ENCODE results near the gene XBP1.

Gene XBP1

GRCh38 chr22:28792491-28793383 lies 7.6 kb downstream of the XBP1 start:
- peaks cover 13% of the 10 kb centered on the region for H3K36me3 ChIP-seq (ENCODE audit: control insufficient read depth, insufficient read depth, low read length)
- no peak for TF ChIP-seq CTCF (IDR thresholded peaks at IDR 0.05; ENCODE audit: insufficient read depth, low read length, poor library complexity, severe bottlenecking)
- no peak overlapping the region; the same call in 1 of the 2 replicates for H3K4me3 ChIP-seq (replicated peaks; ENCODE audit: low read depth, low read length)
- DNase-seq (ENCODE audit: extremely low read depth, insufficient read length) = no peak
- H3K27me3 ChIP-seq (replicated peaks; ENCODE audit: control insufficient read depth, insufficient read depth, low read length) = no peaks in the 10 kb centered on the region

GRCh38 chr22:28791841-28792490 lies 8.4 kb downstream of the XBP1 start:
- TF ChIP-seq CTCF (IDR thresholded peaks at IDR 0.05; ENCODE audit: insufficient read depth, low read length, poor library complexity, severe bottlenecking) = no peak
- Histone ChIP-seq H3K4me3 (replicated peaks; ENCODE audit: low read depth, low read length) (no peak overlapping the region; the same call in 1 of the 2 replicates), H3K36me3 (ENCODE audit: control insufficient read depth, insufficient read depth, low read length) (peaks cover 12% of the 10 kb centered on the region), H3K27me3 (replicated peaks; ENCODE audit: control insufficient read depth, insufficient read depth, low read length) (no peaks in the 10 kb centered on the region)
- DNase-seq (ENCODE audit: extremely low read depth, insufficient read length) = peak; percentile 76

- no peak for TF ChIP-seq CTCF (IDR thresholded peaks at IDR 0.05; ENCODE audit: insufficient read depth, low read length, poor library complexity, severe bottlenecking)
- DNase-seq (ENCODE audit: extremely low read depth, insufficient read length) = no peak
- no peaks in the 10 kb centered on the region for H3K27me3 ChIP-seq (replicated peaks; ENCODE audit: control insufficient read depth, insufficient read depth, low read length)
- H3K4me3 ChIP-seq (replicated peaks; ENCODE audit: low read depth, low read length) = no peak overlapping the region
- peaks cover 9% of the 10 kb centered on the region for H3K36me3 ChIP-seq (ENCODE audit: control insufficient read depth, insufficient read depth, low read length)
Observed at GRCh38 chr22:28791124-28791523, 9.2 kb downstream of the XBP1 start.

GRCh38 chr22:28788601-28789000 lies 11.8 kb downstream of the XBP1 start:
- DNase-seq (ENCODE audit: extremely low read depth, insufficient read length) = no peak
- Histone ChIP-seq H3K27me3 (replicated peaks; ENCODE audit: control insufficient read depth, insufficient read depth, low read length) (no peaks in the 10 kb centered on the region), H3K36me3 (ENCODE audit: control insufficient read depth, insufficient read depth, low read length) (peaks cover 4% of the 10 kb centered on the region), H3K4me3 (replicated peaks; ENCODE audit: low read depth, low read length) (no peak overlapping the region)
- TF ChIP-seq CTCF (IDR thresholded peaks at IDR 0.05; ENCODE audit: insufficient read depth, low read length, poor library complexity, severe bottlenecking) = no peak

GRCh38 chr22:28783786-28784671 lies 16.3 kb downstream of the XBP1 start:
- no peaks in the 10 kb centered on the region for H3K27me3 ChIP-seq (replicated peaks; ENCODE audit: control insufficient read depth, insufficient read depth, low read length)
- H3K36me3 ChIP-seq (ENCODE audit: control insufficient read depth, insufficient read depth, low read length) = peaks cover 10% of the 10 kb centered on the region
- no peak for DNase-seq (ENCODE audit: extremely low read depth, insufficient read length)
- H3K4me3 ChIP-seq (replicated peaks; ENCODE audit: low read depth, low read length) = no peak overlapping the region
- TF ChIP-seq CTCF (IDR thresholded peaks at IDR 0.05; ENCODE audit: insufficient read depth, low read length, poor library complexity, severe bottlenecking) = no peak

Measured in GM06990 (cell line).